ENCODE results near the gene SNED1.
"Not testable (repeated sequence)": the region's sequence is repeated elsewhere in the genome, so short reads cannot be mapped to it uniquely, and the experiment has no call there.

SNED1 gene

DNA sequence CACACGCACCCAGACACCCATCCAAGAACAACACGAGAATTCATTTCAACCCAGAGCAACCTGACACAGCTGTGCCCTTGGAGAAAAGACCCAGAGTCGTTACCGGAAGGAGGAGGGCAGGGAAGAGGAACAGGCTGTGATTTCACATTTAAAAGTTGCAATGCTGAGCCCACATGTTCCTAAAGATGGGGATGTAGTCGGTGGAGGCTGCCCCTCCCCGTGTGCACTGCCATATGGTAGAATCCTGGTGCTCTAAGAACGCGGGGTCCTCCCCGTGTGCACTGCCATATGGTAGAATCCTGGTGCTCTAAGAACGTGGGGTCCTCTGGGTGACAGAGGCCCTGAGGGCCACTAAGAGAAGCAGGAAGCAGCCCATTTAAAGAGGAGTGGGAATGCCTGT is 92.8 kb downstream of the SNED1 start:
- no peak for DNase-seq

DNA sequence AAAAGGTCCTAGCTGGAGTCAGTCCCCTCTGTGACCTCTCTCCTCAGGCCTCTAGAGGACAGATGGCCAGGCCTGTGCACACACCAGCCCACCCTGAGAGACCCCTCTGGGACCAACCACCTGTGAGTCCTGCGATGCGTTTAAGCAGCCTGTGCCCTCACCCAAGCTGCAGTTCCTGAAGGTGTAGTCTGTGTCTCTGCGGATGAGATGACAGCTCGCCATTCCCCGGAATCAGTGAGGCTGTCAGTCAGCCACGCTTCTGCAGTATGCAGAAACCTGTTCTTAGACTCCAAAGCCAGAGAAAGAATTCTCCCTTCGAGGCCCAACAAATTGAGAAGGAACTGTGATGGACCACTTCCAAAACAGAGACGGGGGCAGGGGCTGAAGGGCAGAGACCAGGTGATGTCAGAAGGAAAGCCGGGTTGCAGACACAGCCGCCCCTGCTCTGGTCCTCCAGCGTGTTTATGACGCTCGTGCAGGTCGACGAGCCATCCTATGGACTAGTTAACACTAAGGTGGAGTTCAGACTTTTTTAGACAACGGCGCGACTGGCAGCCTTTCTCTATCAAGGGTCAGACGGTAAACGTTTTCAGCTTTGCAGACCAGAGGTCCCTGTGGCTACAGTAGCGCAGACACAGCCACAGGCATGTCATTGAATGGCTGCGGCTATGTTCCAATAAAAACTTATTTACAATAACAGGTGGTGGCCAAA is 93.5 kb downstream of the SNED1 start:
- DNase-seq, result no peak

- no peak for DNase-seq
Measured at GRCh38 chr2:241092677-241093076, 94.3 kb downstream of the SNED1 start.

- not testable (repeated sequence) for DNase-seq
Measured at GRCh38 chr2:241093133-241093781, 94.8 kb downstream of the SNED1 start.

- DNase-seq, result no peak
Measured at GRCh38 chr2:241094172-241094571, 95.8 kb downstream of the SNED1 start.

DNA sequence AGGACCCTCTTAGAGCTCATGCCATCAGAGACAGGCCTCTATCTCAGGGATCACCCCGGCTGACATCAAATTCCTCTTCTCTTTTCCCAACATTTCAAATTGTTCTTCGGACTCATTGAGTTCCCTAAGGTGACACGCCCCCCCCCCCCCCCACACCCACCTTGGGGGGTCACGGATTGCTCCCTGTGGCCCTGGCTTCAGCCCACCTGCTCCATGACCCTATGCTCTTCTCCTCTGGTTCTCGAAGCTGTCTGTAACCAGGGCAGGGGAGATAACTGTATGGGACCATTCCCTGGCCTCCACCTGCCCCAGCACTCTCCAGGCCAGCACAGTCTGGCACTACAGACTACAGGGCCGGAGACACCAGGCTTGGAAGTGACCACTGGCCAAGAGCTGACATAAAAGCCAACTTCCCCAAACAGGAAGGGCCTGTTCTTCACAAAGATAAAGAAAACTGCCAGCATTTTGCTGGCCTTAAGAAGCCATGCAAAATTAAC is 96.6 kb downstream of the SNED1 start:
- no peak for DNase-seq

DNA sequence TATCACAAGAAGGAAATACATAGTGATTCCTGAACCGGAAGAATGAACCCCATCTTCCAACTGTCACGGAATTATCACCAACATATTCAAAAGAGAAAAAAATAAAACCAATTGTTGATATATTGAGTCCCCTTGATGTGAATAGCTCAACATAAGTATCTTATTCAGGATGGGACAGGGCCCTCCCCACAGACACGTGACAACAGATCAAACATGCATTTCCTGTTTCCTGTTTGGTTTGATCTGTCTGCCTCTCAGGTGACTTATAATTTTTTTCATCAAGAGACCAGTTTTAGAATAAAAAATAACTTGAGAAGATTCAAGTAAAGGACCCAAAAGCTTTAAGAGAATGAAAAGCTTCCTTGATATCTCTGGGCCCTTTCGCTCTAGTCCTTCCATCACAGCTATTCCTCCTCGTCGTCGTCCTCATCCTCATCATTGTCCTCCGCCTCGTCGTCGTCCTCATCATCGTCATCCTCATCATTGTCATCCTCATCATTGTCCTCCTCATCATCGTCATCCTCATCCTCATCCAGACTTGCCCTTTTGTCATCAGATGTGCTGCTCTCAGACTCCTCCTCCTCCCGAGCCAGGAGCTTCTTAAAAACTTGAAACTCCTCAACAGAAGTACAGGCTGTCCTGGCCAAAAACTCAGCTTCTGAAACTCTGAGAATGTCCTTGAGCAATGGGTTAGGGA is 97.3 kb downstream of the SNED1 start:
- no peak for DNase-seq

- DNase-seq, result peak; percentile 32
Measured at GRCh38 chr2:241096979-241097378, 98.6 kb downstream of the SNED1 start.

DNA sequence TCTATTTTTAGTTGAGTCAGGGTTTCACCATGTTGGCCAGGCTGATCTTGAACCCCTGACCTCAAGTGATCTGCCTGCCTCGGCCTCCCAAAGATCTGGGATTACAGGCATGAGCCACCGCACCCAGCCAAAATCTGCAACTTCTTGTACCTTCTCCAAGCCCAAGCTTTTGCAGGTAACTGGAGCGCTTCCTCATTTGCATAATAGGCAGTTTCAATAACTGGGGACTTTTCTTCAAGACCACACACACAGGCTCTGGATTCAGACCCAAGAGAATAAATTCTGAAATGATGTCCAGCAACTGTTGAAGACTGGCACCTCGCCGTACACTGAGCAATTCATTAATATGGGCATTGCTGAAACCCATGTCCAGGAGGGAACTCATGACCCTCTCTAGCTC is 100.8 kb downstream of the SNED1 start:
- no peak for DNase-seq

GRCh38 chr2:241102239-241102803 is 103.9 kb downstream of the SNED1 start, which contains the start of gene MTERF4:
Gene MTERF4, minus strand, starts transcription at chr2:241102287. Its CDS starts 14 bp downstream, at chr2:241102273.
- peak; percentile 93 for DNase-seq

DNA sequence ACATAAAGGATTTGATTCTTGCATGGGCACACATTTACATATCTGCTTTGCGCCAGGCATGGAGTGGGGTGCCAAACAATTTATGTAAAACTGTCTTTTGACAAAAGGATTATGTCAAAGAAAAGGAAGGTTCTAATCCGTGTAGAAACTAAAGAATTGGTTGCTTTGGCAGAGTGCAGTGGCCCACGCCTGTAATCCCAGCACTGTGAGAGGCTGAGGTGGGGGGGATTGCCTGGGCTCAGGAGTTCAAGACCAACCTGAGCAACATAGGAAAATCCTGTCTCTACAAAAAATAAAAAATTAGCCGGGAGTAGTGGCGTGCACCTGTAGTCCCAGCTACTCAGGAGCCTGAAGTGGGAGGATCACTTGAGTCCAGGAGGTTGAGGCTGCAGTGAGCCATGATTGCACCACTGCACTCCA is 104.8 kb downstream of the SNED1 start:
- no peak for DNase-seq

GRCh38 chr2:241104611-241105010 is 106.2 kb downstream of the SNED1 start:
- DNase-seq, result not testable (repeated sequence)

GRCh38 chr2:241105641-241106040 is 107.2 kb downstream of the SNED1 start:
- DNase-seq, result no peak

DNA sequence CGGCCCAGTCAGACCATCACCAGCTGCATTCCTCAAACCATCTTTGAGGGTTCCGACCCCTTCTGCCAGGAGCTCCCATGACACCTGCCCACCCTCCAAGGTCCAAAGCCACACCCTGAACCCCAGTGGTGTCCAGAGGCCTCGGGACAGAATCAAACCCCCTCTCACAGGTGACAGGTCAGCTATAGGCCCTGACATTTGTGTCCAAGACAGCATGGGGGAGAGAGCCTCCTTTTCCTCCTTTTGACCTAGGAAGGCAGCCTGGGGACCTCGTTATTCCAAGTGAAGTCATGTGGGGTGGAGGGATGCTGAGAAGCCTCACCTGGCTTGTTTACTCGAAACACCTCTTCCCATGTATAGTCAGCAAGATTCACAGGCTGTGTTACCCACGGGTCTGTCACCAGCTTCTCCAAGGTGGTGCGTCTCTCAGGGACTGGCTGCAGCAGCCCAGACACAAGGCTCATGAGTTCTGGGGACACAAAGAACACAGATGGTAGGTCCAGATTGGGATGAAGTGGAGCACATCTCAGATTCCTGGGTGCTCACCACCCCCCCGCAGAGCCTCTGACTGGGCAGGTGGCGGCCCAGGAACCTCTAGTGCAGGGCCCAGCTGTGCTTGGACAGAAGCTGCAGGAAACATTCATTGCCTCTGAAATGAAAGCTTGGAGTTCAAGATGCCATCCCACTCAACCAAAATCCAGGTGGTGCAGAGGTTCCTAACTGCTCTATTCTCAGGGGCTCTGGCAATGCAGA is 108.8 kb downstream of the SNED1 start:
- no peak for DNase-seq

- DNase-seq, result no peak
Measured at GRCh38 chr2:241108271-241109209, 110.1 kb downstream of the SNED1 start.

- no peak for DNase-seq
Measured at GRCh38 chr2:241109210-241110088, 111.0 kb downstream of the SNED1 start.

GRCh38 chr2:241110089-241110606 is 111.7 kb downstream of the SNED1 start:
- DNase-seq, result no peak

- no peak for DNase-seq
Measured at GRCh38 chr2:241110607-241111439, 112.4 kb downstream of the SNED1 start.

- no peak for DNase-seq
Measured at GRCh38 chr2:241111440-241111805, 113.0 kb downstream of the SNED1 start.
